RWPE2 (cell line): ENCODE data around the gene NUP214.

Experiments used
- ATAC-seq: fragments of 200-7000 bp; cut with Tn5 transposase; 3 replicates; pipeline ENCODE4 v1.9.1; 2021; ENCODE audit warnings: low read depth
- DNase-seq: peaks from one replicate; pipeline ENCODE4 v3.0.0-alpha.2; 2020; ENCODE audit warnings: low spot score
- H3K27ac ChIP-seq: fragments of 450-650 bp; 2 replicates; pipeline ENCODE4 v1.5.1; 2017; ENCODE audit warnings: mild to moderate bottlenecking; ENCODE audit not compliant: poor library complexity, severe bottlenecking
- H3K27me3 ChIP-seq: fragments of 250-450 bp; sonication (Bioruptor Pico); 2 replicates; pipeline ENCODE4 v1.5.1; 2021; ENCODE audit warnings: mild to moderate bottlenecking, moderate library complexity; ENCODE audit not compliant: insufficient read depth, poor library complexity, severe bottlenecking
- H3K36me3 ChIP-seq: fragments of 250-450 bp; sonication (Bioruptor Pico); 2 replicates; pipeline ENCODE4 v1.5.1; 2020; ENCODE audit warnings: low read depth, mild to moderate bottlenecking, moderate library complexity
- H3K4me1 ChIP-seq: fragments of 250-450 bp; sonication (Bioruptor Pico); 2 replicates; pipeline ENCODE4 v1.5.1; 2021; ENCODE audit warnings: mild to moderate bottlenecking, moderate library complexity; ENCODE audit not compliant: insufficient read depth, poor library complexity, severe bottlenecking
- H3K4me3 ChIP-seq: fragments of 250-450 bp; sonication (Bioruptor Pico); 2 replicates; pipeline ENCODE4 v1.5.1; 2021; ENCODE audit warnings: mild to moderate bottlenecking, moderate library complexity; ENCODE audit not compliant: severe bottlenecking
- H3K9me3 ChIP-seq: fragments of 250-450 bp; sonication (Bioruptor Pico); 2 replicates; pipeline ENCODE4 v1.5.1; 2021; ENCODE audit warnings: mild to moderate bottlenecking, moderate library complexity; ENCODE audit not compliant: severe bottlenecking
- CTCF ChIP-seq: fragments of 450-650 bp; IDR thresholded peaks from one replicate; pipeline ENCODE4 v1.5.1; 2017; ENCODE audit warnings: mild to moderate bottlenecking, moderate library complexity; ENCODE audit not compliant: poor library complexity, severe bottlenecking

The NUP214 gene

DNA sequence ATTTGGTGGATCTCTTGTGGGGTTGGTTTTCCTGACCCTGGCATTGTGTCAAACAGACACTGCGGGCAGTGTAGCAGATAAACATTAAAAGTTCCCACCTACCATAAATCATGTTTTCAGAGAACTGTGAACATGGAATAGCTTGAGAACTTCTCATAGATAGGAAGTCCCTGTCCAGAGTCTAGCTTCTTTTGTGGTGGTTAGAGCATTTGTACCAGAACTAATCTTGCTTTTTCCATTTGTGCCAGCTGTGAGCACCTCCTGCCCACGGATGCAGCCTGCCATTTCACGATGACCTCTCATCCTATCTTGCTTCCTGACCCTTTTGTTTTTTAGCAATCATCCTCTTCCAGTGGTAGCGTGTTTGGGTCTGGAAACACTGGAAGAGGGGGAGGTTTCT, 89.5 kb downstream of the NUP214 start:
- H3K9me3 ChIP-seq: peaks cover 3% of the 10 kb centered on the region
- no peaks in the 10 kb centered on the region for H3K4me1 ChIP-seq
- no peak for TF ChIP-seq CTCF
- DNase-seq: no peak
- H3K27me3 ChIP-seq: no peaks in the 10 kb centered on the region
- no peak overlapping the region for H3K27ac ChIP-seq
- H3K4me3 ChIP-seq: no peak overlapping the region
- ATAC-seq: no peak
- peaks cover 13% of the 10 kb centered on the region for H3K36me3 ChIP-seq

GRCh38 chr9:131216806-131217205, 91.4 kb downstream of the NUP214 start:
- TF ChIP-seq CTCF: no peak
- peaks cover 9% of the 10 kb centered on the region for H3K36me3 ChIP-seq
- ATAC-seq: no peak
- H3K4me1 ChIP-seq: no peaks in the 10 kb centered on the region
- no peak overlapping the region for H3K27ac ChIP-seq
- no peak for DNase-seq
- H3K27me3 ChIP-seq: no peaks in the 10 kb centered on the region
- no peaks in the 10 kb centered on the region for H3K9me3 ChIP-seq
- H3K4me3 ChIP-seq: no peak overlapping the region

DNA sequence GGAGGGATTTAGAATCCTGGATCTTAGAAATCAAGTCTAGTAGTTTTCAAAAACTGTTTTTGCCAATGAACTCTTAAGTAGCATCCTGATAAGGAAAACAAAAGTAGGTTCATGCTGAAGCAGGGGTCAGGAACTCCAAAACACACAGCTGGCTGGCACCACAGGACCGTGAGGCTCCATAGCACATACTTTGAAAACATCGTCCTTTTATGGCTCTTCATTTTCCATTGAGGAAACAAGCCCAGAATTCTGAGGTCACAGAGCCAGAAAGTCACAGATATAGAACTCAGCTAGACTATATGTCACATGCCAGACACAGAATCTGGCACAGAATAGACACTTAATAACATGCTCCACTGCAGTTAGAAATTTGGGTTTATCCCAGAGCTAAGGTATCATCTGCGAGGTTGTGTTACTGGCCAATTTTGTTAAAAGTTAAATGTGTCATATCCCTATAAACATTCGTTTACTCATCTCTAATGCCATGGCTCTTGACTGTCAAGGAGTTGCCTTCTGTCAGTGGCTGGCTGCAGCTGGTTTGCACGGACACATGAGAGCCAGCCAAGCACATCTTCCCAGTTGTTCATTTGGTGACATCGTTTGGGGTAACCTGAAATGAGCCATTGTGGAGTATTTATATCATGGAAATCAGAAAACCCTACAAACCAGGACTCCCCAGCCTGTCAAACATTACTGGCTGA, 92.1 kb downstream of the NUP214 start:
- H3K36me3 ChIP-seq: peaks cover 9% of the 10 kb centered on the region
- H3K4me3 ChIP-seq: no peak overlapping the region
- H3K4me1 ChIP-seq: no peaks in the 10 kb centered on the region
- no peak overlapping the region for H3K27ac ChIP-seq
- no peaks in the 10 kb centered on the region for H3K9me3 ChIP-seq
- ATAC-seq (no peak), DNase-seq (no peak)
- TF ChIP-seq CTCF: no peak
- no peaks in the 10 kb centered on the region for H3K27me3 ChIP-seq

- no peak for TF ChIP-seq CTCF
- Histone ChIP-seq H3K27ac (no peak overlapping the region), H3K9me3 (no peaks in the 10 kb centered on the region), H3K4me3 (no peak overlapping the region), H3K36me3 (peaks cover 12% of the 10 kb centered on the region), H3K4me1 (no peaks in the 10 kb centered on the region), H3K27me3 (no peaks in the 10 kb centered on the region)
- no peak for DNase-seq
- ATAC-seq: no peak
These were observed 93.0 kb downstream of the NUP214 start for GRCh38 chr9:131218370-131218769.

DNA sequence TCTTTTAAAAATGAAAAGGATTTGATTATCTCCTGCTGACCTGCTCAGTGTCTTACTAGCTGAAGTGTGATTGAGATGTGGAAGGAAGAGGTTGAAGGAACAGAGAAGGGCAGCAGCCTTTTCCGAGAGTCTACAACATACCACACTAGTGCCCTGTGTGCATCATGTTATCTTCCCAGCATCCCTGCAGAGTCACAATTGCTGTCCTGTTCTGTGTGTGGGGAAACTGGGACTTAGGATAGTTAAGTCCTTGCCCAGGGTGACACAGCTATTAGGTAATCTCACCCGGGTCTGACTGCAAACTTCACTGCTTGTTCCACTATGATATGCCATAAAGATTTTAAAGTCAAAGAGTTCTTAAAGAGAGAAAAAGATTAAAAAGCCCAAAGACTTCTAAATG, 95.1 kb downstream of the NUP214 start:
- no peaks in the 10 kb centered on the region for H3K27me3 ChIP-seq
- peaks cover 25% of the 10 kb centered on the region for H3K36me3 ChIP-seq
- TF ChIP-seq CTCF: no peak
- H3K9me3 ChIP-seq: no peaks in the 10 kb centered on the region
- DNase-seq (no peak), ATAC-seq (no peak)
- no peaks in the 10 kb centered on the region for H3K4me1 ChIP-seq
- H3K27ac ChIP-seq: no peak overlapping the region
- H3K4me3 ChIP-seq: no peak overlapping the region
